Germinal center (tissue), 1 donor: ENCODE data around the gene SHROOM3.
"Not testable (repeated sequence)": the region's sequence is repeated elsewhere in the genome, so short reads cannot be mapped to it uniquely, and the experiment has no call there.

Experiments used
- DNase-seq: peaks from one replicate; pipeline ENCODE4 v3.0.0; 2012; ENCODE audit warnings: mixed read lengths, low spot score

Gene SHROOM3

DNA sequence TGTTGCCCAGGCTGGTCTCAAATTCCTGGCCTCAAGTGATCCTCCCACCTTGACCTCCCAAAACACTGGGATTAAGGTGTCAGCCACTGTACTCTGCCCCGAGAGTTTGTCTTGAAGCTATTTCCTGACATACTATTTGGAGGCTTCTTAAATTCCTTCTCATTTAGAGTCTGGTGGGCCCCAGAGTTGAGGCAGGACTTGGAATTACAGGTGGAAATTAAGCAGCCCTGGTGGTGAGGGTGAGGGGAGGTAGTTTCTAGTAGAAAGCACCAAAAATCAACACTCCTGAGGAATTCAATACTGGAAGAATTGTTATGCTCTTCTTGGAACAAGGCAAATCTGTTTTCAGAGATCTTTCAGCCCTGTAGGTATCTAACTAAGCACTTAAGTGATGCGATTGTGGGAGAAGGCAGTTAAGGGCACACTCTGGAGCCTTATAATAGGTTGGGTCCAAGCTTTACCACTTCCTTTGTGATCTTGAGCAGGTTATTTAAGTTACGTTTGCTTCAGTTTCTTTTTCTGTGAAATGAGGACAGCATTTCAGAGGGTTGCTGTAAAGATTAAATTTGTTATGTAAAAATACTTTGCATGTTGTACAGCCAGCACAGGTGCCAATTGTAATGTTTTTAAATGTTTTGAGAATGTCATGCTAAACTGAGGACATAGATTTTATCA is 262.2 kb downstream of the SHROOM3 start:
- peak; percentile 20 for DNase-seq

DNA sequence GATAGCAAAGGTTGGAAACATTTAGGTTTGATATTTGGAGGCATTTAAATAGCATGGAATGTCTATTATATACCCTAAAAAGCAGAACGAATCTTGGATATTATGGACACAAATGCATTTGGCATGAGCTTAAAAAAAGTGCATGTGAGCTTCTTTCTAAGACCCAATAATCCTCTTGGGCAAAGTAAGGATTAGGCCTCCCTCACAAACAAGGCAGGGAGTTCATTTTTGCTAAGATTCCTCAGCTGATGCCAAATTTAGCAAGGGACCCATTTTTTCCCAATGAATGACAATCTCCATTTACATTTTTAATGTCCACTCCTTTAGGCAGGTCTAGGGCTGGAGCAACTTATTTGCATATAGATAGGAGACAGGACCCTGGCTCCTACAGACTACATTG is 263.1 kb downstream of the SHROOM3 start:
- no peak for DNase-seq

DNA sequence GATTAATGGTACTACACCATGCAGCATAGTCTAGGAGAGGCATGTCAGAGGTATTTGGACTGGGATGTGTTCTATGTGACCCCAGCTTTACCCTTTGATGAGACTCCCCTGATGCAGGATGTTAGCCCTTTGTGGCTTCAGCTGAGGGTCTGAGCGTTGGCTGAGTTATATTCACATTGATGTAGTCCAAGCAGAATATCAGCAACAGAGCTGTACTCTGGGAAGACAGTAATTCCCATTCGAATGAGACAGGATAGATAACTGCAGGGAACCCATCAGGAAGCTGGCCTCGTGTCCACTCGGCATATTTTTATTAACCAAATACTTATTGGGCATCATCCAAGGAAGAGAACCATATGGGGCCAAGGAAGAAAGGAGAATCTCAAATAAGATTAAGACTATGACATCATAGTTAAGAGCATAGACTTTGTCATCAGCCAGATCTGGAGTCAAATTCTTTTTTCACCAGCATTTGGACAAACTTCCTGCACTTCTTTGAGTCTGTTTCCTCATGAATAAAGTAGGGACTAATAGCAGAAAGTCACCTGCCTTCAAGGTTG is 264.8 kb downstream of the SHROOM3 start:
- DNase-seq, result no peak

DNA sequence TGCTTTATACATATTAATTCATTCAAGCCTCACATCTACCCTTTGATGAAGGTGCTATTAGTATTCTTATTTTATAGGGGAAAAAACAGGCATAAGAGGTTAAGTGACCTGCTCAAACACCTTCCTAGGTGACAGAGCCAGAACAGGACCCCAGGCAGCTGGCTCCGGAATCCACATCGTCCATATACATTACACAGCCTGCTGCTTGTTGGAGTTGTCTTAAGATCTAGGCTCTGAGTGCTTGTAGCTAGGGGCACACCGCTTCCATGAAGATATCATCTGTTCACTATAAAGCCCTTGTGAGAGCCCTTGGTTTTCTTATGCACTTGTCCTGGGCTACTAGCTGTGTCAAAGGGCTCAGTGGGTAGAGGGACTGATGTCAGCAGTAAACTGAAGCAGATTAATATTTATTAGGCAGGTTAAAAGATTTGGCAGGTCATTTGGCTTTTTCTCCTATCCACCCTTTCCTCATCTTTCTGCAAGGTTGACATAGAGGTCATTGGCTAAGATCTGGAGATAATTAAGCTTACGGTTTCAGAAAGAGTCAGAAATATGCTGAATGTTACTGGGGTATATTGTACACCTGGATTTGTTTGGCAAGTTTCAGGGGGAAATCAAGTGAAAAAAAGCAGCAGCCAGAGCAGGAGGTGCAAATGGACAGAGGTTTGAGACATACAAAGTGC is 267.6 kb downstream of the SHROOM3 start:
- no peak for DNase-seq

DNA sequence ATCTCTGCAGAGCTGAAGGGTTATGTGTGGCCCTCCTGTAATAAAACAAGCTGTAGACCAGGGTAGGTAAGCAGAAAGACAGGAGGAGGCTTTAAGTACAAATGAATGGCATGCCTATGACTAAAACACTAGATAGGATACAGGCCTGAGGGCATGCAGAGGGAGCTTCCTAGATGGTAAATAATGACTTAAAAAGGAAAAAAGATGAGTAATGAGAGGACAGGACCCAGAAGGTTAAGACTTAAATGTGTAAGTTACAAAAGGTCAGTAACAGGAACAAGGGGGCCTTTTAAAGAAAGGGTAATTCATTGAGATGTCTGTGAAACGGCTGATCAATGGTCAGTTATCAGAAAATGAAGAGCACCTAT is 268.1 kb downstream of the SHROOM3 start:
- DNase-seq, result no peak

DNA sequence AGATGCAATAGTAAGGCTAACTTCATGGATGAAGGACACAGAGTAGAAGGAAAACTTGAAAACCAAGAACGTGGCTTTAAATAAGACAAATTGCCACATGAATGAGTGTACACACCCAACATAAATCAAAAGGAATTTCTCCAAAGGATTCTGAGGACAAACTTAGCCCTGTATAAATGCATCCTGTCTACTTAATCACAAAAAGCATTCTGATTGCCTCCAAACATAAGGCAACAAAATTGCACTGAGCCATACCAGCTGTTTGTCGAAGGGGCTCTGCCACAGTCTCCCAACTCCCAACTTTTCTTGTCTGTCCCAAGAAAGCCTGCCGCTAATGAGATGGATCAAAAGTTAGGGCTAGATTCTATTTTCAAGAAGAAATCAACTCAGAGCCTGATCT is 268.6 kb downstream of the SHROOM3 start:
- no peak for DNase-seq

DNA sequence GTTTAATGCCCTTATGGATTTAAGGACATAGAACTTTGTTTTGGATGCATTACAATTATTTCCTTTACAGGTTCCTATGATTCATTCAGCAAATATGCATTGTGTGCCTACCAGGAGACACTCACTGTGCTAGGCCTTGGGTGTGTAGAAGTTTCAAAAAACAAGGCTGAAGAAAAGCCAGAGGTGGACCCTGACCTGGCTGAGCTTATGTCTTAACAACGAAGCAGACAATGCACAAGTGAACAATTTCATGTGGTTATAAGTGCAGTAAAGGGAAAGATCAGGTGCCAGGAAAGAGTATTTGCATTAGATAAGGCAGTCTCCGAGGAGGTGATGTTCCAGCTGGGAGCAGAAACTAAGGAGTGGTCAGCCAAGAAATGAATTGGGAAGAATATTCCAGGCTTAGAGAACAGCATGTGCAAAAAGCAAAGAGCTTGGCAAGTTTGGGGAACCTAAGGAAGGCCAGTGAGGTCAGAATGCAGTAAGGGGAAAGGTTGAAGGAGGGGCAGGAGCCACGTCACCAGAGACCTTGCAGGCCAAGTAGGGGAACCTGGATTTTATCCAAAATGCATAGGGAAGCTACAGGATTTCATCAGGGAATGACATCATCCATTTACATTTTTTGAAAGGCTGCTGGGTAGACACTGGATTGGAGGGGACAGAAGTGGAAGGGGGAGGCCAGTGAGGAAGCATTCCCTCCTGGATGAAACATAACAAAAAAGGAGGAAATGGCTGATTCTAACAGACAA is 269.3 kb downstream of the SHROOM3 start:
- DNase-seq, result no peak

DNA sequence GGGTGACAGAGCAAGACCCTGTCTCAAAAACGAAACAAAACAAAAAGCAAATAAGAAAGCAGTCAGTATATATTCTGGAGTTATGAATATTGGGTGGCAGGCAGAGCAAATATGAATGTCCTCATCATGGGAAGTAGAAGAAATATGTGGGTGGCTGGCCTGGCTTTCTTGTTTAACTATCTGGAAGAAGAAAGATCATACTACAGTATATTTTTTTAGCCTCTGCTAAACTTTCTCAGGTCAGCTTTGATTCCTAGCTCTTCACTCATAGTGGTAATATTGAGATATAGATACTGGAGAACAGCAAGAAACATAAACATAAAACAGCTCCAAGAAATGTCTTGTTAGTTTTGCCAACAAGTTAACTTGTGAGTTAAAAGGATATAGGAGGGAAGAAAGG is 270.4 kb downstream of the SHROOM3 start:
- DNase-seq, result no peak

DNA sequence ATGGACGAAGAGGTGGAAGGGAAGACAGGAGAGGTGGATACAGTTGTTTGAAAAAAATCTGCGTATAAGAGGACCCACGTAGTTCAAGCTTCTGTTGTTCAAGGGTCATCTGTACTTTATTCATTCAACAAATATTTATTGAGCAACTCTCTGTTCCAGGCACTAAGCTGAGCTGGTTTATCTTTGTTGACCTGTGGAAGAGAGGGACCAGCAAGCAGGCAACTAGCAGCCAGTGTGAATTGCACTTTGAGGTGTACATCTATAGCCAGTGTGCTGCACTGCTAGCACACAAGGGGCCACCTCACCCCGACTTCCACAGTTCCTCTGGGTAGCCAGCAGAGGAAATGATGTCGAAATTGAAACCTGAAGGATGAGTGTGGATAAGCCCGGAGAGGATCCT is 271.6 kb downstream of the SHROOM3 start:
- no peak for DNase-seq

DNA sequence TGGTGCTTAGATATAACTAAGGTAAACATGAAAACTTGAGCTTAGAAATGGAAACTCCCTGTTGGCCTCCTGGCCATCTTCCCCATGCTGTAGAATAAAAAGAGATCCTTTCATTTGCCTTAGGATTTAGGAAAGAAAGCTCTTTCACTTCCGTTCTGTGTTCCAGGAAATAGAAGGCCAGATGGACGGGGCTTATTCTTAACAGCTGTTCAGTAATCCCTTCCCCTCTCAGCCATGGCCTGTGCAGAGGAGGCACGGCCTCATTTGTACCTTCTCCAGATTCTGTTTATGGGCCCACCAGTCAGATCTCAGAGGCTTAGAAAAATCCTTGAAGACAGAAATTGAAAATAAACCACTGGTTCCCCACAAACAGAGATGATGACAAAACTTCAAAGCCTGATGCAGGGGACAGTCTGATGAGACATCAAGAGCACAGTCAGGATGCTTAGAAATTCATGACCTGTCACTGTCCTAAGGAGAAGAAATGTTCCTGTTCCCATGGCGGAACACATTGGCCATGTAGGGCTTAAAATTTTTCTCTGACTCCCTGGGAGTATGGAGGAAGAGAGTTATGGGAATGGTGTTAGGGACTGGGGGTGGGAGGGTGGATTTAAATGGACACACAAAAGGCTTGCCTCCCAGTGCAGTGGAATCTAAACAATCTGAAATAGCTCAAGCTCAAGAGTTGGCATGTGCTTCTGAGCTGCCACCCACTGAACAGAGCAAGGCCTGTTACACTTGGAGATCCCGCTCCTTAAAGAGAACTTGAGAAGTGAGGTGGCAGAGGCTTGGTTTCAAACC is 274.1 kb downstream of the SHROOM3 start:
- no peak for DNase-seq

DNA sequence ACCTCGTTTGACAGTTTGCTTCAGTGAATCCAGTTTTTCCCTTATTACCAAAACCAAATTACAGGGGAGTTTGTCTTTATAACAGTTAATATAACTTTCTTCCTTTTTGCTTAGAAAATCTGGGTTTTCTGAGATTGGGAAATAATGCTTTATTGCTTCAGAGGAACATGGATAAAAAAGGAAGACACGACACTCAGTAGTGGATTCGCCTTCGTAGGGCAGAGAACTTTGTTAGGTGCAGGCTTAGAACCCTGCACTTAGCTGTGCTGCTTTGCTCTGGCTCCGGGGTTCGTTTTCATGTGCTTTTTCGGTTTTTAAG is 274.7 kb downstream of the SHROOM3 start:
- no peak for DNase-seq

DNA sequence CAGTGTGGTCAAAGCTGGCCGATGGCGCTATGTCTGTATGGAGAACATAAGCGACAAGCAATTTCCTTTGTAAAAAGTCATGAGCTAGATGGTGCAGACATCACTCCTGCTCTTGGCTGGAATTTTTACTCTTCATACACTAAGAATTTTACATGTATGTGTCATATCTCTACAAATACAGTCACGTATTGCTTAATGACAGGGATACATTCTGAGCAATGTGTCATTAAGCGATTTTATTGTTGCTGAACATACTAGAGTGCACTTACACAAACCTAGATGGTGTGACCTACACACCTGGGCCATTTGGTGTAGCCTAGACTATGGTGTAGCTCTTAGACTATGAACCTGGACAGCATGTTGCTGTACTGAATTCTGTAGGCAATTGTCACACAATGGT is 277.5 kb downstream of the SHROOM3 start:
- no peak for DNase-seq

DNA sequence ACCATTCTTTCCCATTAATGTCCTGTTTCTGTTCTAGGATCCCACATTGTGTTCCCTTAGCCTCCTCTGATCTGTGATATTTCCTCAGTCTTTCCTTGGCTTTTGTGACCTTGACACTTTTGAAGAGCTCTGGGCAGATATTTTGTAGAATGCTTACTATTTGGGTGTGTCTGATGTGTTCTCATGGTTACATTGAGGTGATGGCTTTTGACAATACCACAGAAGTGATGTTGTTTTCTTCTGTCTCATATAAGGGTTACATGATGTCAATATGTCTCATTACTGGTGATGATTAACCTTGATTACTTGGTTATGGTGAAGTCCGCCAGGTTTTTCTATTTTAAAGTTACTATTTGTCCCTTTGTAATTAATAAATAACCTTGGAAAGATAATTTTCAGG is 279.2 kb downstream of the SHROOM3 start:
- no peak for DNase-seq

DNA sequence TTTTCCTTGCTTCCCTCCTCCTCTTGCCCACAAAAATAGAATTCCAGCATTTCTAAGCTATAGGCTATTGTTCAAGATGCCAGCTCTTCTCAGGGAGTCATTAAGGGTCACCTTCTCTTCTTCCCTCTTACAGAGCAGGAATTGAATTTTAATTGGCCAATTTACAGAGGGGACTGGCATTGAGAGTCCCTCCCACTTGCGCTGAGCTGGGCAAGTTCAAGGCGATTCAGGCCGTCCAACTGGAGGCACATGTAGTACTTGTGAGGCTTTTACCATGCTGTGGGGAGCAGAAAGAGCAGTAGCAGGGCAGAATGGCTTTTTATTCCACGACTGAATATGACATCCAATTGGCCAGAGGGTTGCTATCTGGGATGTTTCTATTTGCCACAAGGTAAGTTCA is 281.0 kb downstream of the SHROOM3 start:
- no peak for DNase-seq

DNA sequence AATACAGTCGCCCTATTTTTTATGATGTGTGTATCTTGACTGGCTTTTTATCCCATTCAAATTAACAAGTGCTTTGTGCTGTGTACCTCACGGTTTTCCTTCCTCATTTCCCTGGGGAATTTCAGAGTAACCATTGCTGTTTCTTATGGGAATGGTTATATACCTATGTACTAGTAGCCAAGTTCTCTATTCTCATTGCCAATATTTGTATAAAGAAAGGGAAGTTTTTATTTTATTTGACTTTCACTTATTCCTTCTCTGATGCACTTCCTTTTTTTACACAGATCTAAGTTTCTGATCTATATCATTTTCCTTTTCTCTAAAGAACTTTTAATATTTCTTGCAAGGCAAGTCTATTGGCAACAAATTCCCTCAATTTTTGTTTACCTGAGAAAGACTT is 281.6 kb downstream of the SHROOM3 start:
- no peak for DNase-seq

DNA sequence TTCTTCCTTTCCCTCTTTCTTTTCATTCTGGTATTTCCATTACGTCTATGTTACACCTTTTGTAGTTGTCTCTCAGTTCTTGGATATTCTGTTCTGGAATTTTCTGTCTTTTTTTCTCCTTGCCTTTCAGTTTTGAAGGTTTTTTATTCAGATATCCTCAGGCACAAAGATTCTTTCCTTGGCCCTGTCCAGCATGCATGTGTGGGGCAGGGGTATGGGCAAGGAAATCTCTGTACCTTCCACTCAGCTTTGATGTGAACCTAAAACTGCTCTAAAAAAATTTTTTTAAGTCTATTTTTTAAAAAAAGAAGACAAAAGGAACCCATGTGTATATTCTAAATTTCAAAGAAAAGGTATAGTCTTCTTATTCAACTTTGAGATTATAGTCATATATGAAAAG is 282.4 kb downstream of the SHROOM3 start:
- no peak for DNase-seq

DNA sequence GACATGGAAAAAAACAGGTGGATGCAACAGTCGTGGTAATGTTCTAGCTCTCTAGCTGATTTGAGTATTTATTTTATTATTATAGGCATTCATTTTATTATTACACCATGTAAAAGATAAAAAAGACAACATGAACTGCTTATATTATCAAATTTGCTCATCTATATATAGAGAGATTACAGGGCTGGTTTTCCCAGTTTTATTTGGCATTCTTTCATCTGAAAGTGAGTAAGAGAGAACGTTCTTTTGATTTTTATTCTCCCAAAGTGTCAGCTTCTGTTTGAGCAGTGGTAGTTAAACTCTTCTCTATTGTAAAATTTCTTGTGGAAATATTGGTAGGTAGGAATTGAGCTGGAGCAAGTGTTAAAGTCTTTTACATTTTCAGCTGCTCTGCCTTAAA is 283.0 kb downstream of the SHROOM3 start:
- no peak for DNase-seq

DNA sequence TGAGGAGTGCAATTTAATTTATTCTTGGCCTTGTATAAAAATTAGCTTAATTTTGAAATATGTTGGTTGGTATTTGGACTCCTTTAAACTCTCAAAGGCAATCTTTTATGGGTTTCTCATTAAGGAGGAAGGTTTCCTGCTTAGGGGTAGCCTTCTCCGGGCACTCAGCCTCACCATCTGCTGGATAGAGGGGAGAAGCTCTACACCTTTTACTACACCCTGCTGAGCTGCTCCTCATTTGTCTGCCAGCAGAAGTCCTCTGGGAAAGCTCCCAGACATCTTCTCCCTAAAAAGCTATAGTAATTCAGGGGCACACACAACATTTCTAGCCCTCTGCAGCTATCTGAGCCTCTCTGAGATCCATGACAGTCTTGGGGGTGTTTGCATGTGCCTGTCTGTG is 283.8 kb downstream of the SHROOM3 start:
- DNase-seq, result no peak

DNA sequence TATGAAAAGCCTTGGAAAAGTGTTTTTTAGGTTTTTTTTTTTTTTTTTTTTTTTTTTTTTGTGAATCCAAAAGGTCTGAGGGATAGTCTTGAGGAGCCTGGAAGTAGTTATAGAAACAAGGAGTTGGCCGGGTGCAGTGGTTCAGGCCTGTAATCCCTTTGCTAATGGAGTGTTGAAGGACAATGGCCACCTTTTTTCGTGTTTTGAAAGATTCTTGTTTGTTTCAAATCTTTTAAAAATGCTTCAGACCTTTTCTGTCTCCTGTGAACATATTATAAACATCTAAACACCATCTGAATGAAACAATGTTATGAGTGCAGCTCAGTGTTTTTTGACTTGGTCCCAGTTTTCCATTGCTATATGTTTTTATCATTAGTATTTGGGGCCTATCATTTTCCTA is 285.1 kb downstream of the SHROOM3 start:
- DNase-seq, result no peak

DNA sequence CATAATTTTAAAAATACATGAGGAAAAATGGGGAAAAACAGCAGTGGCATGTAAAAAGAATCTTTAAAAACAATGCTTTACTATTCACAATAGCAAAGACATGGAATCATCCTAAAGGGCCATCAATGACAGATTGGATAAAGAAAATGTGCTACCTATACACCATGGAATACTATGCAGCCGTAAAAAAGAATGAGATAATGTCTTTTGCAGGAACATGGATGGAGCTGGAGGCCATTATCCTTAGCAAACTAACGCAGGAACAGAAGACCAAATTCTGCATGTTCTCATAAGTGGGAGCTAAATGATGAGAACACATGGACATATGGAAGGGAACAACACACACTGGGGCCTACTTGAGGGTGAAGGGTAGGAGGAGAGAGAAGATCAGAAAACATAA is 287.1 kb downstream of the SHROOM3 start:
- DNase-seq, result not testable (repeated sequence)

DNA sequence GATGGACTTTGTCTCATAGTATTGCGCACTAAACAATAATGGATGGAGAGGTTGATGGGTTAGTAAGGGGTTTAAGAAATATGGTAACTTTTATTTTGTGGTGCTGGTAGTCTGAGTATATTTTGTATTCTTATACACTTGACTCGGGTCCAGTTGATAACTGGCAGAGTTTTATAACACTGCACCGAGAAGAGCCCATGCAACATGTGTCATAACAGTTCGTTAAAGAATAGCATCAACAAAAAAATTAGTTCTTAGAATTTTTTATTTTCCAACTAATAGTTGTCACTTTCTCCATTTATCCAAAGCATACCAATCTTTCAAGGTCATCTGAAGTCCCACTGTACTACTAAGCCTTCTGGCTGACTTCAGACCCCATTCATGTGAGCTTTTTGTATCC is 287.8 kb downstream of the SHROOM3 start:
- no peak for DNase-seq

DNA sequence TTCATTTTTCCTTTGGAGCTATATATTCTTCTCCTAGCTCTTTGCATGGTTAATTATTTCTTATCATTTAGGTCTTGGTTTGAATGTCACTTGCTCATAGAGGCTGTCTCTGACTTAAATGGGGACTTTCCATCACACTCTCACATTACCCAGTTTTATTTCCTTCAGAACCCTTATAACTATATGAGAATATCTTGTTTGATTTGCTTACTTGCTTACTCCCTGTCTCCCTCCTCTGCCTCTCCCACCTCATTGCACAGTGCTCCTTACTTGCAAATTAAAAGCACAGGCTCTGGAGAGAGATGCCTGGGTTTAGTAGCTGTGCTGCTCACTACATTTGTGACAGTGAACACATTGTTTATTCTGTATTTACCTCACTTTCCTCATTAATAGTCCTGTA is 288.3 kb downstream of the SHROOM3 start:
- no peak for DNase-seq

DNA sequence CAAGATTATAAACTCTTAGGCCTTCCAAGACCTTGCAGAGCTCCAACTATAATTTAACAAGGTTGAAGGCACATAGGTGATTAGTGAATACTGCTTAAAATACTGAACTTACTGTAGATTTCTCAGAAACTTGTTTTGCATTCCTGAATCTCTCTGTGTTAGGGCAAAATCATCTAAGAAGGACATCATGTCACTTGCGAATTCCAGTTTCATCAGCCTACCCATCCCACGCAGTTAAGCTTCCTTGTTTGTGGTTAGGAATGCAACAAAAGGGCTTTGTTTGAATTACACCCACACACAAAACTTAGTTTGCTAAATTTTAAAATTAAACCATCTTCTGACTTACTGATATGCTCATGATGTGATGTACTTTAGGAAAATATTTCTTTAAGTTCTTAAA is 288.9 kb downstream of the SHROOM3 start:
- no peak for DNase-seq
